Activated naive CD4-positive, alpha-beta T cell (primary cell): ENCODE data around the gene RUSF1.
A peak's percentile ranks its signal among the peaks of the same experiment; 100 is the strongest.
"Not testable (repeated sequence)": the region's sequence is repeated elsewhere in the genome, so short reads cannot be mapped to it uniquely, and the experiment has no call there.

Source experiments
- DNase-seq, 4 experiments: peaks; one replicate each; lab custom pipeline; 2025; lab: John Stamatoyannopoulos, UW

The RUSF1 gene

DNA sequence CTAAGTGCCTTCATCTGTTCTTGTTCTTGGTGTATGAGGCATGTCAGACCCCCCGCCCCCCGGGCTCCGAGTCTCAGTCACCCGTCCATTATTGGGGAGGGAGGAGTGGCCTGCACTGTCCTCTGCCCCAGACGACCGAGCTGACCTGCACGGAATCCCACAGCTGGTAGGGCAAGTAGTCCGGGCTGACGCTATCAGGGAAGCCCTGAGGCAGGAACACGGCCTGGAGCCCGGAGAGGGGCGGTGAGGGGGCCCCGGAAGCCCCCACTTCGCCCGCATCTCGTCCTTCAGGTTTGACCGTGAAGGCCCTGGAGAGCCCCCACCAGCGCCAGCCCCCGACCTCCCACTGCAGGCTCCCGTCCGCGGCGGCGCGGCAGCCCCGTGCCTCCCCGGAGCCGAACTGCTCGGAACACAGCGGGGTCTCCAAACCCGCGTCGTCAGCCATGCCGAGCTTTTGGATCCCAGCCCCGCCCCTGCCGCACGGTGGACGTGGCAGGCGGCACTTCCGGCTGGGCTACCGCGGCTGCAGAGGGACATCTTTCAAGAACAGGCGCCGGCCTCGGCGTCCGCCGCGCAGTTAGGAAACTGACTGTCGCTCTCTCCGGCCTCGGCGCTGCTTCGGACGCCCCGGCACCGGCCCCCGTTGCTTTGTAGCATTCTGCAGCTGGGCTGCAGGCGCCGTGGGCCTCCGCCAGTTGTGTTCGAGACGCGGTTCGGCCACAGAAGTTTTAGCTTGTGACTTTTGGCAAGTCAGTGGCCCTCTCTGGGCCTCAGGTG, at the start of gene RUSF1:
TSS of gene RUSF1 (minus strand) at position 463 of the 777 bp plus-strand sequence. CDS start at position 445, 18 bp downstream.
- peak; percentile 51 to 75 (median 62) for DNase-seq

DNA sequence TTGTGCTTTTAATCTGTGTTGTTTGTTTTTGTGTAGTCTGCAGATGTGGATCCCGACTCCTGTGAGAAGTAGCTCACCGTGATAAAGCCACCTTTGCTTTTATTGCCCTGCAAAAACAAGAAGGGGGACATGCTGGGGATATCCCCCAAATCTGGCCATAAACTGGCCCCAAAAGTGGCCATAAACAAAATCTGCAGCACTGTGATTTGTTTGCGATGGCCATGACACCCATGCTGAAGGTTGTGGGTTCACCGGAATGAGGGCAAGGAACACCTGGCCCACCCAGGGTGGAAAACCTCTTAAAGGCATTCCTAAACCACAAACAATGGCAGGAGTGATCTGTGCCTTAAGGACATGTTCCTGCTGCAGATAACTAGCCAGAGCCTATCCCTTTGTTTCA, 34.6 kb upstream of the RUSF1 start:
- no peak for DNase-seq

DNA sequence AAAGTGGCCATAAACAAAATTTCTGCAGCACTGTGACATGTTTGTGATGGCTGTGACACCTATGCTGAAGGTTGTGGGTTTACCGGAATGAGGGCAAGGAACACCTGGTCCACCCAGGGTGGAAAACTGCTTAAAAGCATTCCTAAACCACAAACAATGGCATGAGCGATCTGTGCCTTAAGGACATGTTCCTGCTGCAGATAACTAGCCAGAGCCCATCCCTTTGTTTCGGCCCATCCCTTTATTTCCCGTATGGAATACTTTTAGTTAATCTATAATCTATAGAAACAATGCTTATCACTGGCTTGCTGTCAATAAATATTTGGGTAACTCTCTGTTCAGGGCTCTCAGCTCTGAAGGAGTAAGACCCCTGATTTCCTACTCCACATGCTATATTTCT, 31.6 kb upstream of the RUSF1 start:
- not testable (repeated sequence) for DNase-seq

DNA sequence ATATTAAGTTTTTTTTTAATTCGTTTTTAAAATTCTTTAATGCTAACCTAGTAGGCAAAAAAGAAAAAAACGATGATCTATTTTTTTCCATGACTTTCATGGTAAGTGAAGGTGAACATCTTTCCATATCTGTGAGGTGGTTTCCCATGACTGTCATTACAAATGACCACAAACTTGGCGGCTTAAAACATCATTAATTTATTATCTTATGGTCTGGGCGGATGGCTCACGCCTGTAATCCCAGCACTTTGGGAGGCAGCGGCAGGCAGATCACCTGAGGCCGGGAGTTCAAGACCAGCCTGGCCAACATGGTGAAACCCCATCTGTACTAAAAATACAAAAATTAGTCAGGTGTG, 30.0 kb upstream of the RUSF1 start:
- not testable (repeated sequence) for DNase-seq

DNA sequence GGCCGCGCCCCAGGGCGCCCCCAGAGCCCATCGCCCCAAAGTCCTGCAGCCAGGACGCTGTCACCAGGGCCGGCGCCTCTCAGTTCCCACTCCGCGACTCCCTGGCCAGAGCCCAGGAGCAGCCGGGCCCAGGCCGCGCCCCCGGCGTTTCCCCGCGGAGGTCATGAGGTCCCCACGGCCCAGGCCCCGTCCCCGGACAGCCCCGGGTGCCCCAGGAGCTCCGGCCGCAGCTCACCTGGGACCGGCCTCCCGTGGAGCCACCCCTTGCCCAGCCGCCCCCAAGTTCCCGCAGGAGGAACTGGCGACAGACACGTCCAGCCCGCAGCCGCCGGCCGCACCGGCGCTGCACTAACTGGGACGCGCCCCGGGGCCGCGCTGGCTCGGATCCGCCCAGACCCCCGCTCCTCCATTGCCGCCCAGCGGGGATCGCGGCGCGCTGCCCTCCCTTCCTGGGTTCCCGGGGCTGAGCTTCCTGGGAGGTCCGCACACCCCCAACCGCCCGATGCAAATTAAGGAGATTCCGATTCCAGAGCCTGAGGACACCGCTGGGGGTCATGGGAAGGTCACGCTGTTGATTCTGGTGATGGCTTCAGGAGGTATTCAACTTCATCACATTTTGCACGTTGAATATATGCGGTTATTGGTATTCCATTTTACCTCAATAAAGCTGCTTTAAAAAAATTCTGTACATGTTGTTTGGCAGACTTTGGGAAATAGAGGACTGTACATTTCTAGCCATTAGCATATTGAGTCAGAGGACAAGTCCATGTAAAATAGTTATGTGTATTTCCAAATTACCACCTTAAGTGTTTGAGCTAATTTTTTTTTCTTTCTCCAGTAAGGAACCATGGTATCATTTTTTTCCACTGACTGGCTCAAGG, 29.4 kb upstream of the RUSF1 start:
- no peak for DNase-seq

DNA sequence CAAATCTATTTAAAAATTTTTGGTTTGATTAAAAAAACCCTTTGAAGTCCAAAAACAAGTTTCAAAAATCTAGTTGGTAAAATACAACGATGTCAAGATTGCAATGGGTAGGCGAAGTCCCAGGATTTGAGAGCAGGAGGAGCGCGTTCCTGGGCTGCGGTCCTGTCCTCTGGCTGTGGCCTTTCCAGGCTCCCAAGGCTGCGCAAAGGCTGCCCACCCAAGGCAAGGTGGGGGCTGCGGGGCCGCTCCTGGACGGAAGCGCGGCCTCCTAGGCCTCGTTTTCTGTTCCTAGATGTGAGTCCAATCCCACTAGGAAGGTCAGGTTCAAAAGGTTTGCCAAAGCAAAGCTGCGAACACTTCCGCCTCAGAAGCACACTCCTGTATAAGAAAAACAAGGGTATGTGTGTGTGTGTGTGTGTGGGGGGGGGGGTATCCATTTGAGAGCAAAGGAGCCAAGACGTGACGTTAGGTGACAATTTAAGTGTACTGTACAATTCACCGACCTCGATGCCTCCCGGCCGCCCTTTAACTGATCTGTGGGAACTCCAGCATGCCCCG, 28.7 kb upstream of the RUSF1 start:
- no peak for DNase-seq

DNA sequence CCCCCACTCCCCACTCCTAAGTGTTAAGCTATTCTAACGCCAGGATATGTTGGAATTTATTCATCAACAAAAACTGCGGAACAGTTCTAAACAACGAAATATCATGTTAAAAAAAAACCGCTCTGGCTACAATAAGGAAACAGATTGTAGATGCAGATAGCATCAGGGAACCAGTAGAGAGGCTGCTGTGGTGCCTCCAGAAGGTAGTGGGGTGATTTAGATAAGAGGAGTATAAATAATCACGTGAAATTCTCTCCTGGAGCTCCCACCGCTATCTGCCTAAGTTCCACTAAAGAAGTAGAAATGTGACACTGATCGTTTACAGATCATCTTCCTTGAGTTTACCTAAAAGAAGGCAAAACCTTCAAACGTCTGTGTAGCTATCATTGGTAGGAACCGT, 27.5 kb upstream of the RUSF1 start:
- no peak for DNase-seq

DNA sequence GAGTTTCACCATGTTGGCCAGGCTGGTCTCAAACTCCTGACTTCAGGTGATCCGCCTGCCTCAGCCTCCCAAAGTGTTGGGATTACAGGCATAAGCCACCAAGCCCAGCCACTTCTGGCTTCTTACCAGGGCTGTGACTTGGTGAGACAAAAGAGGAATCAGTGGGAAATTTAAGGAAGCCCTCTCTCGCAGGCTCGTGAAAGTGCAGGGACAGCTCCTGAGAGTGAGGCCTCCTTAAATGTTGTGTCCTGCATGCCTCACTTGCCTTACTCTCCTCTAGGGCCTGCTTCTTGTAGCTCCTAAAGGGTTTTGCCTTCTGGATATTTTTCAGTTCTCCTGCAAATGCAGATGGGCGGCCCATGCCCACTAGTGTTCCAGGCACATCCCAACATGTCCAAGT, 24.7 kb upstream of the RUSF1 start:
- no peak for DNase-seq

DNA sequence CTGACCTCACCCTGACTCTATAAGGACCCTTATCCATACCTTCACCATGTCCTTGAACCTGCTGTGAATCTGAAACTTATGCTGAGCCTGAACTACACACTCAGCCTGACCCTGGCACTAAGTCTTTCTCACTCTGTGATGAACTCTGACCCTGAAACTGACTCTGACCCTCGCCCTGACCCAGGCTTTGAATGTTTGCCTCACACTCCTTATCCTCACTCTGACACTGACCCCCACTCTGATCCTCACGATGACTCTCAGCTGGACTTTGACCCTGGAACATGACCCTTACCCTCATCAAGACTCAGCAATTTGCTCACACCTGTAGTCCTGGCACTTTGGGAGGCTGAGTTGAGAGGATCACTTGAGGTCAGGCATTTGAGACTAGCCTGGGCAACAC, 23.9 kb upstream of the RUSF1 start:
- no peak for DNase-seq

DNA sequence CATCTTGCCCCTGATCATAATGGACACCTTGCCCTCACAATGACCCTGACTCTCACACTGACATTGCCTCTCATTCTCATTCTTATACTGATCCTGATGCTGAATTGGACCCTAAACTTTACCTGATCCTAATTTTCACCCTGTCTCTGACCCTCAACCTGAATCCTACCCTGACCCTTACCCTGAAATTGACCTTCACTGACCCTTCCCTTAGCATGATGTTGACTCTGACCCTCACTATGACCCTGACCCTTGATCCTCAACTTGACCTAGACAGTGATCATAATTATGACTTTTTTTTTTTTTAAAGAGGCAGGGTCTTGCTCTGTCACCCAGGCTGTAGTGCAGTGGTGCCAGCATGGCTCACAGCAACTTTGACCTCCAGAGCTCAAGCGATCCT, 22.9 kb upstream of the RUSF1 start:
- no peak for DNase-seq

DNA sequence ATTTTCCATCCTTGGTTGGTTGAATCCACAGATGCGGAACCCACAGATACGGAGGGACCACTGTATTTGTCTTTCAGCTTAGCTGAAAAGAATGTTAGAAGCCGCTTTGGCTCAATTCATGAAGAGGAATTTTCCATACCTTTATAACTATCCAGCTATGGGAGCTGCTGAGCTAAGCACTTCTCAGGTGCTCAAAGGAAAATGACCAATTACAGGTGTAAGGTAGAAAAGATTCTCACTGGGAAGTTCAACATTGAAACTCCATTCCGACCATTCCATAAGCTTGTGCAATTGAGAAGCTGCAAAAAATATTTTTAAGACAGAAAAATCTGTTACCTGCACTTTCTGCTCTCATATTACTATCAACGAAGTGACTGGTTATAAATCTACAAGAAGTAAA, 22.2 kb upstream of the RUSF1 start:
- no peak for DNase-seq

DNA sequence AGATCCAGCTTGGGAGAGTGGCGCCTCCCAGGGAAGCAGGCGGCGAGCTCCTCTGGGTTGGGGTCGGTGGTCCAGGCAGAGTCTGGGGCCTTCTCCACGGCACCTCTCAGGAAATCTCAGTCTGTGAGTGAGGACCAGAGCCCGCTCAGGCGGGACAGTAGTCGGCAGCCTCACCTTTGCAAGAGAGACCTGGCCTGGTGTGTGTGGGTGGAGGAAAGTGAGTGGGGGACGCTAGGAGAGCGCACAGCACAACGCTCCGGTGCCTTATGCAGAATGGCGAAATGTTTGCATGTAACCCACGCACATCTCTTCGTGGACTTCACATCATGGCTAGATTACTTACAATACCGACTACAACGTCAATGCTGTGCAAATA, 21.7 kb upstream of the RUSF1 start:
- no peak for DNase-seq

DNA sequence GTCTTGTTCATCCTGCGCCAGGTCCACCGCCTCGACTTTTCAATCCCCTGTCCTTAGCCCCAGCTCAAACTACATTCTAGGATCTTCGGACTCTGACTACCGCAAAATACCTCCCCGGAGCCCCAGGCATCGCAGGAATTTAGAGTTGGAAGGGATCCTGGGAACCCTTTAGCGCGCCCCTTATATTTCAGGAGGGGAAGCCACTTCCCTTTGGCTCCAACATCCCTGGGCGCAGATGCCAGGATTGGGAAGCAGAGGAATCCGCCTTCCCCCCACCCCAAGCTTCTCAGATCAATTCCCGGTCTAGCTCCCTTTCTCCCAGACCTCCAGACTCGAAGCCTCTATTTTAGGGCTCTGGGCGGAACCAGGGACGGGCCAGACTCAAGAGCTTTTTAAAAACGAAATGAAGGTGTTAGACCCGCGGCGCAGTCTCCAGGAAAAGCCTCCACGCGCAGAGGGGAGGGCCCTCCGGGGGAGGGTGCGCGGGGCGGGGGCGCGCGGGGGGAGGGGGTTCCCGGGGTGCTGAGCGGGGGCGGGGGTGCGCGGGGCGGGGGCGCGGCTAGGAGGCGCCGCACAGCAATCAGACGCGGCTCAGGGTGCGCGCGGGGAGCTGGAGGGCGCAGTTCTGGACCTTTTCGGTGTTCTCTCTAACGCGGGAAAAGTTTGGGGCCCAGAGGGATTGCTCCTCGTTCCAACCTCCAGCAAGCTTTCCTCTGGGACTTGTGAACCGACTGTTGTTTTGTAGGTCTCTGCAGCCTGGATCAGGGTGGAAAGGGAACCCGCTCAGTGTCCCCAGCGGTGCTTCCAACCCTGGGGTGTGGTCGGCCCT, 21.1 kb upstream of the RUSF1 start:
- peak in 1 of 4 experiments; percentile 41 for DNase-seq

DNA sequence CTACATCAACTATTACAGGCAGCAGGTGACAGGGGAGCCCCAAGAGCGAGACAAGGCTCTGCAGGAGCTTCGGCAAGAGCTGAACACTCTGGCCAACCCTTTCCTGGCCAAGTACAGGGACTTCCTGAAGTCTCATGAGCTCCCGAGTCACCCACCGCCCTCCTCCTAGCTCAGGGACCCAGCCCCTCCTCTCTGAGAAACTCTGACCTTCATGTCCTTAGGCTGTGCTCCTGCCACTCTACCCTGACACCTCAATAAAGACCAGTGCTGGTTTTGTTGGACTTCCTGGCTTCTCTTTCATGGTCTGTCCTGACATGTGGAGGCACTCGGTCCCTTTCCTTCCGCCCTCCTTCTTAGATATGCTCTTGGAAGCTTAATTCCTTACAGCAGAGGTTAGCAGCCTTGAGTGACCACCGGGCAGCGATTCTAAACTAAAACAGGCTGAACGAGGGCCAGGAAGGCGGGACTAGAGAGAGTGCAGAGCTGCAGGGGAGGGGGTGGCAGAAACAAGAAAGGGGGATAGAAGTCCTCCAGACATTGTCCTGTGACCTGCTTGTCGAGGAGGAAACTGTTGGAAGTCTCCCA, 20.4 kb upstream of the RUSF1 start:
- no peak for DNase-seq

DNA sequence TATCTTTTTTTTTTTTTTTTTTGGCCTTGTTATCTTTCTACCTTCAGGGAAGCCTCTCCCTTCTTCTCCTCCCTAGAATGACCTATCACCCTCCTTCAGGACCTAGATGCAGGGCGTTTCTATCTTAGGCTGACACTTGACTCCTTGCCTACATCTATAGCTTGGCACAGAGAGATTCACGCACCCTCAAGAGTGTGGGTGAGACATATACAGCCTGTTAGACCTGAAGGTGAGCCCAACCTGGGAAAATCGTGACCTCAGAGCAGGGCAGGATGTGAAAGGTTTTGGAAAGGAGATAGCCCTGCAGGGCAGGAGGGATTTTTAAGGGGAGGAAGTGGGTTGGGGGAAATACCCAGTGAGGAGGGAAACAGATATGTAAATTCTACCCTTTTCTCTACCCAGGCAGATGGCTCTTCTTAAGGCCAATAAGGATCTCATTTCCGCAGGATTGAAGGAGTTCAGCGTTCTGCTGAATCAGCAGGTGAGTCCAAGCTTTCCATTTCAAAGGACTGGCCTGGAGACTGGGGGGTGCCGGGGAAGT, 19.6 kb upstream of the RUSF1 start, which contains the start of gene AHSP:
TSS of gene AHSP (plus strand) at position 167 of the 541 bp plus-strand sequence. CDS start at position 407, 240 bp downstream.
- no peak for DNase-seq

DNA sequence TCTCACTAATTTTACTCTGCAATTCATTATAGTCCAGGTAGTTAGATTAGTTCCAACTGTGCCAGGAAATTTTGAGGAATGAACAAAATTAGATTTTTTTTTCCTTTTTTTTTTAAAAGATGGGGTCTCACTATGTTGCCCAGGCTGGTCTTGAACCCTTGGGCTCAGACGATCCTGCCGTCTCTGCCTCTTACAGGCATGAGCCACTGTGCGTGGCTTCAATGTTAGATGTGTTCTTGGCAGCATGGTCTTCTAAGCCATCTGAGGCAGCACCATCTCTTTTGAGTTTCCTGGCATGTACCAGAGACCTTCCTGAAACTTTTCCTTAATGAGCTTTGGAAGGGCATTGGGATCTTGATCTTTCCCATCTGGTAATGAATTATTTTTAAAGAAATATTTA, 16.9 kb upstream of the RUSF1 start:
- no peak for DNase-seq

DNA sequence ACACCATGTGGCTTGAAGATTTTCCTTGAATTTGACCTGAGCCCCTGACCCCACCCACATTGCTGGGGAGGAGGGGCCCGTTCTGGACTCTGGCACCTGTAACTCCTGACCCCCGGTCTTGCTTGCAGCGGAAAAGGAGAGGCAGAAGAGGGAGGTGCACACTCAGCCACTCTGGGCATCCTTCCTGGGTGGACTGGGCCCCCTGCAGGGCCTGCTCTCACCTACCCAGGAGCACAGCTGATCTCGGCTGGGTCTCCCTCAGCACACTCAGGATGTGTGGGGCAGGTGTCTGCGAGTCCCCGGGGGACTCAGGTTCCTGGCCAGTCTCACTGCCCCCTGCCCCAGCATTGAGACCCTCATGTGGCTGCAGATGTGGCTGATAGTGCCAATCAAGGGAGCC, 15.6 kb upstream of the RUSF1 start:
- not testable (repeated sequence) for DNase-seq

DNA sequence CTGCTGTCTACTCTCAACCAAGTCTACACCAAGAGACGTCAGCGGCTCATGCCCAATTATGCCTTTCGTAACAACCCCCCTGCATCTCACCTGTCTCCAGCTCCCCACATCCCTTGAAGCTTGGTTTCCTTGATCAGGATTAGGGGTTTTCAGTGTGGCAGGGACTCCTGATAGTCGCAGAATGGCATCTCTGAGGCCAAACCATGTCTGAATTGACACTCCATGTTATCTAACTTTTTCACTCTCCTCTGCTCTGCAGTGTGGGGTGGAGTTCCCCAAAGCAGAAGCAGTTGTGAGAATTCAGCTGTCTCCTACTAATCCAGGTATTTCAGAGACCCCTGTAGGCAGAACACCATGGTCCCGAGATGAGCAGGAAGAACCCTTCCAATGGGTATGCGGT, 13.9 kb upstream of the RUSF1 start:
- DNase-seq = no peak

DNA sequence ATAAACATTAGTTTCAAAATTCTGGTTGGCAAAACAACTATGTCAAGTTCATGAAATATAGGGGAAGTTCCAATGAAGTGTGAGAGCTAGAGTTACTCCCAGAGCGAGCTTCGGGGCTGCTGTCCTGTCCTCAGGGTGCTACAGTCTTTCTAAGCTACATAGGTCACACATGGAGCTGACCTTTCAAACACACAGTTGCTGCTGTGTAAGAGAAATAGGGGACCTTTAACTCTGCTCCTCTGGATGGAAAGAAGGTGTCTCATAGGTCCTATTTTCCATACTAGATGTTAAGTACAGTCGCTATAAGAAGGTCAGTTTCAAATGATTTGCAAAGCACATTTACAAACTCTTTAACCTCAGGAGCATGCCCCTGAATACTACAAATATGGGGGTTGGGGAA, 13.2 kb upstream of the RUSF1 start:
- DNase-seq = no peak

DNA sequence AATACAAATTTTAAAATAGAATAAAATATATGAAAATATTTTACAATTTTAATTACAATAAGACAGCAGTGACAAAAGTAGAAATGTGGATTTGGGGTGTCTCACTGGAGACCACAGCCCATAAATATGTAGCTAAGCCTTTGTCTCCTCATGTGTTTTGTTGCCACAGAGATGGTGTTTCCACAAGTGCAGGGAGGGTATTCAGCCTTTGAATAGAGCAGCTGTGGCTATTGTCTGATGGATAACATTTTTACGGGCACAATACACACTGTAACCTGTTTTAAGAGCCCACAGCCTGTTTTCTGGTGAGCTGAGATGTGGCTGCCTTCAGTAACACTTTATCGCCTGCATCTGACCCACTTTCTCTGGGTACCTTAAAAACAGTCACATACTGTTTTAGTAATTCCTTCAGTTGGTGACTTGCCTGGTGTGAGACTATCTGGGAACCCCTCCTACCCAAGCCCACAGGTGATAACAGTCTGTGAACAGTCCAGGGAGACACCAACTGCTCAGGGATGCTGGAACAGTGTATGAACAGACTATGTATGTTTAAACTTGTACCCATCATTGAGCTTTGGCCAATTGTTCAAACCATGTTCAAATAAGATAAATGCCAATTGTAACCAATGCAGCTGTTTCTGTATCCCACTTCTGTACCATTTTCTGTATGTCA, 11.7 kb upstream of the RUSF1 start:
- DNase-seq = no peak
